PC-3 (cell line): ENCODE data around the gene SCN8A. TPM values are rescaled to one million over a fixed set of nuclear protein-coding genes. Genes with fewer than 3 reads are reported as not detected.

ENCODE experiments used
- ATAC-seq: fragments of 200-7000 bp; cut with Tn5 transposase; 2 replicates; pipeline ENCODE4 v1.9.1; 2020; ENCODE audit warnings: mild to moderate bottlenecking, moderate library complexity
- BruUV-seq: library from RNA; stranded (reverse); fragments of 400-500 nt; replicated peaks from 2 replicates; lab custom pipeline; 2021; lab: Mats Ljungman, UMichigan
- CTCF ChIA-PET: fragments of 300-600 bp; sonication (Branson Sonifier 250); formaldehyde crosslinking; loops from one replicate; lab custom pipeline; 2022; ENCODE audit warnings: antibody characterized with exemption; lab: Charles Lee
- POLR2A ChIA-PET: fragments of 300-600 bp; sonication (Branson Sonifier 250); formaldehyde crosslinking; loops from one replicate; lab custom pipeline; 2022; ENCODE audit warnings: antibody characterized with exemption; ENCODE audit not compliant: unreplicated experiment; lab: Charles Lee
- DNase-seq: peaks from one replicate; pipeline ENCODE4 v3.0.0-alpha.2; 2015
- H2AFZ ChIP-seq: fragments of 300-600 bp; sonication (generic); 2 replicates; pipeline ENCODE4 v1.6.0; 2016; ENCODE audit warnings: antibody characterized with exemption, low read length
- H3F3A ChIP-seq: fragments of 300-600 bp; sonication (generic); one replicate; pipeline ENCODE4 v1.6.0; 2017; ENCODE audit warnings: antibody characterized with exemption, low read length, control low read depth, mild to moderate bottlenecking; ENCODE audit not compliant: unreplicated experiment
- H3K27ac ChIP-seq: fragments of 300-600 bp; sonication (generic); 2 replicates; pipeline ENCODE4 v1.5.1; 2016; ENCODE audit warnings: mild to moderate bottlenecking, low read length
- H3K27me3 ChIP-seq: fragments of 300-600 bp; sonication (generic); 2 replicates; pipeline ENCODE4 v1.6.1; 2016; ENCODE audit warnings: low read length, mixed read lengths
- H3K36me3 ChIP-seq: fragments of 300-600 bp; sonication (generic); 2 replicates; pipeline ENCODE4 v1.6.1; 2016; ENCODE audit warnings: low read depth, mixed run types, low read length, mixed read lengths
- H3K4me1 ChIP-seq: fragments of 300-600 bp; sonication (generic); 2 replicates; pipeline ENCODE4 v1.5.1; 2016; ENCODE audit warnings: low read length; ENCODE audit not compliant: insufficient read depth
- H3K4me2 ChIP-seq: fragments of 300-600 bp; sonication (generic); 2 replicates; pipeline ENCODE4 v1.6.0; 2016; ENCODE audit warnings: low read length
- H3K4me3 ChIP-seq: fragments of 300-600 bp; sonication (generic); 2 replicates; pipeline ENCODE4 v1.5.1; 2016; ENCODE audit warnings: mild to moderate bottlenecking, low read length, mixed read lengths
- H3K79me2 ChIP-seq: fragments of 300-600 bp; sonication (generic); 2 replicates; pipeline ENCODE4 v1.6.1; 2017; ENCODE audit warnings: low read length, mixed read lengths
- H3K9ac ChIP-seq: fragments of 300-600 bp; sonication (generic); 2 replicates; pipeline ENCODE4 v1.6.0; 2016; ENCODE audit warnings: mild to moderate bottlenecking, low read length
- H3K9me2 ChIP-seq: fragments of 300-600 bp; sonication (generic); replicated peaks from 2 replicates; pipeline ENCODE4 v1.6.1; 2016; ENCODE audit warnings: mixed run types, low read length, mixed read lengths
- H3K9me3 ChIP-seq: fragments of 300-600 bp; sonication (generic); 2 replicates; pipeline ENCODE4 v1.6.1; 2016; ENCODE audit warnings: low read length, mixed read lengths
- H4K20me1 ChIP-seq: fragments of 300-600 bp; sonication (generic); 2 replicates; pipeline ENCODE4 v1.6.1; 2016; ENCODE audit warnings: low read length, mixed read lengths
- EZH2 ChIP-seq: fragments of 300-600 bp; sonication (generic); IDR thresholded peaks from one replicate; pipeline ENCODE4 v1.6.1; 2017; ENCODE audit warnings: antibody characterized with exemption, mild to moderate bottlenecking, low read length; ENCODE audit not compliant: unreplicated experiment
- EZH2phosphoT487 ChIP-seq: fragments of 300-600 bp; sonication (generic); IDR thresholded peaks from 2 replicates; pipeline ENCODE4 v1.6.1; 2018; ENCODE audit warnings: mild to moderate bottlenecking, antibody characterized with exemption, low read length, borderline replicate concordance
- intact Hi-C: fragments of 100-400 bp; cut with micrococcal nuclease; formaldehyde crosslinking; loops from 2 replicates; pipeline ENCODE4 v1.9.0; 2023
- total RNA-seq: library from RNA; depleted of rRNA; stranded (reverse); fragments of >200 nt; gene quantifications from 2 replicates; pipeline ENCODE4 v1.2.3, GENCODE V29; 2014
- TF ChIP-seq, protein P1 (sequence below): fragments of 300-600 bp; sonication (generic); conservative IDR thresholded peaks from 2 replicates; pipeline ENCODE4 v1.5.1; 2017; ENCODE audit warnings: antibody characterized with exemption, low read depth, mild to moderate bottlenecking, low read length

SCN8A gene
- total RNA-seq, 1 experiment from 2014 or later: 12.7 TPM

DNA sequence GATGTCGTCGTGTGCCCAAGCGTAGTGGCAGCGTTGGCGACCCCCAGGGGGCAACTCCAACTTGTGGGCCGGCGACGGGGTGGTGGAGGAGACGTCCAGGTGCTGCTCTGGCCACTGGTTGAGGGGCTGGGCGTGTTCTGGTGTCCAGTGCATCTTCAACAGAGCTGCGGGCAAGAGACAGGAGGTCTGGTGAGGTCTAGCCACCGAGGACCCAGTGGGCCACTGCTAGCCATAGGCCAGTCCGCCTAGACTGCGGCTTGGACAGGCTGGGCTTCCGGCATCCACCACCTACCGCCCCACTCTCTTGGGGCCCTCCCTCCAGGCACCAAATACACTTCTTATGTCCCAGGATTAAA lies 231.2 kb downstream of the SCN8A start:
- intact Hi-C loops: loop anchor here (5.0 to 10.0 kb wide), 3 partner anchors 140 to 557 kb away; partner anchors contain the start of gene SCN8A
- no peak overlapping the region for H3K27ac ChIP-seq
- no peaks in the 10 kb centered on the region for H4K20me1 ChIP-seq
- H3K4me3 ChIP-seq: no peak overlapping the region
- ChIA-PET POLR2A (no interaction called here), CTCF (no interaction called here)
- ATAC-seq (no peak), DNase-seq (no peak)
- H3K36me3 ChIP-seq: no peaks in the 10 kb centered on the region
- no peaks in the 10 kb centered on the region for H3K9me3 ChIP-seq
- no peaks in the 10 kb centered on the region for H3F3A ChIP-seq
- peaks cover 19% of the 10 kb centered on the region for H3K4me1 ChIP-seq
- no peaks in the 10 kb centered on the region for H3K27me3 ChIP-seq
- peaks cover 25% of the 10 kb centered on the region for H3K79me2 ChIP-seq
- peak overlapping the region; percentile 51 for H3K4me2 ChIP-seq
- H2AFZ ChIP-seq: no peak overlapping the region
- no peaks in the 10 kb centered on the region for H3K9me2 ChIP-seq
- no peak overlapping the region for H3K9ac ChIP-seq
- TF ChIP-seq, protein P1, sequence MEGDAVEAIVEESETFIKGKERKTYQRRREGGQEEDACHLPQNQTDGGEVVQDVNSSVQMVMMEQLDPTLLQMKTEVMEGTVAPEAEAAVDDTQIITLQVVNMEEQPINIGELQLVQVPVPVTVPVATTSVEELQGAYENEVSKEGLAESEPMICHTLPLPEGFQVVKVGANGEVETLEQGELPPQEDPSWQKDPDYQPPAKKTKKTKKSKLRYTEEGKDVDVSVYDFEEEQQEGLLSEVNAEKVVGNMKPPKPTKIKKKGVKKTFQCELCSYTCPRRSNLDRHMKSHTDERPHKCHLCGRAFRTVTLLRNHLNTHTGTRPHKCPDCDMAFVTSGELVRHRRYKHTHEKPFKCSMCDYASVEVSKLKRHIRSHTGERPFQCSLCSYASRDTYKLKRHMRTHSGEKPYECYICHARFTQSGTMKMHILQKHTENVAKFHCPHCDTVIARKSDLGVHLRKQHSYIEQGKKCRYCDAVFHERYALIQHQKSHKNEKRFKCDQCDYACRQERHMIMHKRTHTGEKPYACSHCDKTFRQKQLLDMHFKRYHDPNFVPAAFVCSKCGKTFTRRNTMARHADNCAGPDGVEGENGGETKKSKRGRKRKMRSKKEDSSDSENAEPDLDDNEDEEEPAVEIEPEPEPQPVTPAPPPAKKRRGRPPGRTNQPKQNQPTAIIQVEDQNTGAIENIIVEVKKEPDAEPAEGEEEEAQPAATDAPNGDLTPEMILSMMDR: no peak
- TF ChIP-seq EZH2: no peak
- TF ChIP-seq EZH2phosphoT487: no peak
- BruUV-seq: TSS peak; percentile 25

DNA sequence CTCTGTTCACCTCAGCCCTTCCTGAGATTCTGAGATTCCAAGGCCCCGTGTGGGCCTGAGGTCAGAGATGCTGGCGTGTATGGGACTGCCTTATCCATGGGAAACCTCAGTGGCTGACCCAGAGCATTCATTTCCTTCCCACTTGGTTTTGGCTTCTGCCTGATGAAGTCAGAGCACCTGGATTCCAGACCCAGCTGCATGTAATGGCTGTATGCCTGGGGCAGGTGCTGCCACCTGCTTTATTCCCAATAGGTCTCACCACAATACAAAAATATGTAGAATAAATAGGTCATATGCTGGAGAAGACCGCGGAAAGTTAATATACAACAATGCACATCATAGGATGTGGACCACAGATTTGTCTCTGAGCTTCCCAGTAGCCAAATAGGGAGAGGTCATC lies 231.9 kb downstream of the SCN8A start:
- Histone ChIP-seq H3K79me2 (peaks cover 25% of the 10 kb centered on the region), H3F3A (no peaks in the 10 kb centered on the region), H3K4me3 (no peak overlapping the region), H3K9me3 (no peaks in the 10 kb centered on the region), H2AFZ (no peak overlapping the region), H3K27me3 (no peaks in the 10 kb centered on the region), H3K27ac (no peak overlapping the region), H3K9ac (no peak overlapping the region), H3K4me2 (no peak overlapping the region), H3K9me2 (no peaks in the 10 kb centered on the region), H4K20me1 (no peaks in the 10 kb centered on the region), H3K36me3 (no peaks in the 10 kb centered on the region), H3K4me1 (peaks cover 26% of the 10 kb centered on the region)
- ATAC-seq (no peak), DNase-seq (no peak)
- ChIA-PET POLR2A (no interaction called here), CTCF (no interaction called here)
- no TSS peak for BruUV-seq
- intact Hi-C loops: loop anchor here (5.0 to 10.0 kb wide), 3 partner anchors 141 to 558 kb away; partner anchors contain the start of gene SCN8A
- TF ChIP-seq EZH2 (no peak), EZH2phosphoT487 (no peak)
- TF ChIP-seq, protein P1: no peak

DNA sequence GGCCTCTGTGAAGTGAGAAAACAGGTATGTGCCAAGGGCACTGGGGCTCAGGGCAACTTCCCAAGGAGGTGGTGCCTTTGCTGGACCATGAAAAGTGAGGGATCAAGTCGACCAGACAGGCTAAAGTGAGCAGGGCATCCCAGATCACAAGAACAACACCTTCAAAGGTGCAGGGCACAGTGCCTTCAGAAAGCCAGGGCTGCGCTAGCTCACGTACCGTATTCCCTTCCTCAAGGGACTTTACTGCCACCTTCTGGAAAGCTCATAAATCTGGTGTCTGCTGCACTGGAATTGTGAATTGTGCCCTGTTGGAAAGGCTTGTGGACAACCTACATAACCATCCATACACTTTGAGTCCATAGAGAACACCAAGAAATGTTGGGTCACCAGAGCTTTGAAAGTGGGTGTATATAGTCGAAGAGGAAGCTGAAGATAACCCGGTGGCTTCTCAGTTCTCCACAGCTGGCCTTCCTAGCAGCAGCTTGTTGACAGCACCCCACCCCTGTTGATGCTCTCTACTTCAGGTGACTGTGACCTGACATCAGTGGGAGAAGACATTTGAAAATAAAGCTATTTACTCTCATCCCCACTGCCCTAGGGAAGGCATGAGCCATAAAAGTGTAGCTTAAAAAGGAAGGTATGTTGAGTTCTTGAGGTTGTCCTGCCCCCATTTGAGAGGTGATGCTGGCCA lies 233.0 kb downstream of the SCN8A start:
- ChIA-PET CTCF (interaction anchor here (0.6 to 1.6 kb wide), 9 partner anchors 9 to 866 kb away, joined by 3 to 14 read pairs (median 3); a partner anchor contains a TSS), POLR2A (no interaction called here)
- Histone ChIP-seq H3K9ac (no peak overlapping the region), H2AFZ (no peak overlapping the region), H3K9me2 (no peaks in the 10 kb centered on the region), H3K4me3 (no peak overlapping the region), H4K20me1 (no peaks in the 10 kb centered on the region), H3K36me3 (no peaks in the 10 kb centered on the region), H3K4me2 (no peak overlapping the region), H3K27me3 (no peaks in the 10 kb centered on the region), H3K4me1 (peaks cover 30% of the 10 kb centered on the region), H3K27ac (no peak overlapping the region), H3K79me2 (peaks cover 19% of the 10 kb centered on the region), H3K9me3 (no peaks in the 10 kb centered on the region), H3F3A (no peaks in the 10 kb centered on the region)
- DNase-seq (peak; percentile 83), ATAC-seq (peak; percentile 33)
- intact Hi-C loops: loop anchor here (1.0 to 10.0 kb wide), 4 partner anchors 142 to 559 kb away; partner anchors contain the start of gene SCN8A
- BruUV-seq: no TSS peak
- no peak for TF ChIP-seq EZH2phosphoT487
- TF ChIP-seq, protein P1: peak; percentile 80
